Tibial nerve (tissue), 4 donors: ENCODE measurements around the gene SMYD3. TPM values are rescaled to one million over a fixed set of nuclear protein-coding genes. Genes with fewer than 3 reads are reported as not detected.

Experiments used
- DNase-seq, 2 donors: peaks; one replicate each; pipeline ENCODE4 v3.0.0-alpha.2; 2019; ENCODE audit warnings: low spot score in 2 of 2
- H3K27ac ChIP-seq, 4 donors: fragments of 200-600 bp; sonication (generic) in 3 of 4; one replicate each; pipeline ENCODE4 v1.5.1; 2017 to 2019; ENCODE audit warnings: mild to moderate bottlenecking in 1 of 4
- H3K27me3 ChIP-seq, 2 donors: fragments of 200-600 bp; sonication (generic) in 1 of 2; one replicate each; pipeline versions ENCODE4 v1.5.1 to v1.6.0; 2017 to 2019
- H3K36me3 ChIP-seq, 3 donors: fragments of 200-600 bp; sonication (generic); one replicate each; pipeline ENCODE4 v1.5.1; 2018 to 2019
- H3K4me1 ChIP-seq, 4 donors: fragments of 200-600 bp; sonication (generic) in 3 of 4; one replicate each; pipeline ENCODE4 v1.5.1; 2017 to 2019
- H3K4me3 ChIP-seq, 4 donors: fragments of 200-600 bp; sonication (generic) in 3 of 4; one replicate each; pipeline ENCODE4 v1.5.1; 2017 to 2019; ENCODE audit warnings: mild to moderate bottlenecking in 1 of 4, moderate library complexity in 1 of 4
- H3K9me3 ChIP-seq, 4 donors: fragments of 200-600 bp; sonication (generic) in 3 of 4; one replicate each; pipeline ENCODE4 v1.5.1; 2017 to 2019
- EP300 ChIP-seq, 2 donors: sonication (generic); formaldehyde crosslinking; IDR thresholded peaks; one replicate each; pipeline ENCODE4 v1.6.1; 2017; ENCODE audit warnings: antibody characterized with exemption in 2 of 2, mild to moderate bottlenecking in 1 of 2
- POLR2A ChIP-seq, 2 donors: fragments of 450-650 bp; IDR thresholded peaks; one replicate each; pipeline ENCODE4 v1.6.1; 2017; ENCODE audit warnings: antibody characterized with exemption in 2 of 2, mild to moderate bottlenecking in 2 of 2, moderate library complexity in 2 of 2
- WGBS, 2 donors: methylation state at CpG; one replicate each; pipeline ENCODE4 v1.1.5; 2018; 5-methylcytosine and 5-hydroxymethylcytosine counted together
- total RNA-seq, 4 donors: library from RNA; depleted of rRNA; stranded (reverse); fragments of >200 nt; gene quantifications; one replicate each; pipeline ENCODE4 v1.1.0, GENCODE V29; 2016
- TF ChIP-seq, protein P1 (sequence below), 5 experiments: fragments of 200-600 bp in 3 of 5; fragments of 450-650 bp in 2 of 5; sonication (generic) in 3 of 5; IDR thresholded peaks; one replicate each; pipeline ENCODE4 v1.5.1; 2016 to 2019; ENCODE audit warnings: antibody characterized with exemption in 5 of 5, mild to moderate bottlenecking in 3 of 5, moderate library complexity in 2 of 5

The SMYD3 gene
- total RNA-seq, 4 donors from 2014 or later: 22.2 to 30.3 (median 27.0) TPM

GRCh38 chr1:246526915-246527314, 19.8 kb upstream of the SMYD3 start:
- Histone ChIP-seq H3K36me3 (no peaks in the 10 kb centered on the region), H3K27me3 (no peaks in the 10 kb centered on the region), H3K9me3 (peaks cover 0 to 17% (median 0%) of the 10 kb centered on the region in 4 donors), H3K4me3 (no peak overlapping the region), H3K27ac (no peak overlapping the region), H3K4me1 (no peaks in the 10 kb centered on the region)
- TF ChIP-seq, protein P1, sequence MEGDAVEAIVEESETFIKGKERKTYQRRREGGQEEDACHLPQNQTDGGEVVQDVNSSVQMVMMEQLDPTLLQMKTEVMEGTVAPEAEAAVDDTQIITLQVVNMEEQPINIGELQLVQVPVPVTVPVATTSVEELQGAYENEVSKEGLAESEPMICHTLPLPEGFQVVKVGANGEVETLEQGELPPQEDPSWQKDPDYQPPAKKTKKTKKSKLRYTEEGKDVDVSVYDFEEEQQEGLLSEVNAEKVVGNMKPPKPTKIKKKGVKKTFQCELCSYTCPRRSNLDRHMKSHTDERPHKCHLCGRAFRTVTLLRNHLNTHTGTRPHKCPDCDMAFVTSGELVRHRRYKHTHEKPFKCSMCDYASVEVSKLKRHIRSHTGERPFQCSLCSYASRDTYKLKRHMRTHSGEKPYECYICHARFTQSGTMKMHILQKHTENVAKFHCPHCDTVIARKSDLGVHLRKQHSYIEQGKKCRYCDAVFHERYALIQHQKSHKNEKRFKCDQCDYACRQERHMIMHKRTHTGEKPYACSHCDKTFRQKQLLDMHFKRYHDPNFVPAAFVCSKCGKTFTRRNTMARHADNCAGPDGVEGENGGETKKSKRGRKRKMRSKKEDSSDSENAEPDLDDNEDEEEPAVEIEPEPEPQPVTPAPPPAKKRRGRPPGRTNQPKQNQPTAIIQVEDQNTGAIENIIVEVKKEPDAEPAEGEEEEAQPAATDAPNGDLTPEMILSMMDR (IDR thresholded peaks at IDR 0.05): no peak
- no peak for TF ChIP-seq POLR2A (IDR thresholded peaks at IDR 0.05)
- TF ChIP-seq EP300 (IDR thresholded peaks at IDR 0.05): no peak
- 58 to 75% methylated on average over 3 to 4 of the region's 7 CpGs for WGBS, 2 donors
- DNase-seq: no peak

DNA sequence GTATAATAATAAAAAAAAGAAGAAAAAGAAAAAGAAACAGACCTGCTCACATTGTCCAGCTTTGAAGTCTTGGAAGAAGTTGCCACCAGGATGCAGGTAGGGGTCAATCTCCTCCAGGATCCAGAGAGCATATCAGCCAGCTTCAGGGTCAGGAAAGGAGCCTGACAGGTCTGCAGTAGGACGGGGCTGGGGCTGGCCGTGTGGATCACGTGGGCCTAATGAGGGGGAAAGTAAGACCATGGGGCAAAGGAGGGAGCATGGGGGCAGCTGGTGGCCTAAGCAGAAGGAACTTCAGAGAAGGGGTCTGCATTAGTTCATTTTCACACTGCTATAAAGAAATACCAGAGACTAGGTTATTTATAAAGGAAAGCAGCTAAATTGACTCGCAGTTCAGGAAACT, 19.3 kb upstream of the SMYD3 start:
- no peak overlapping the region for H3K4me3 ChIP-seq
- peaks cover 0 to 15% (median 0%) of the 10 kb centered on the region in 4 donors for H3K9me3 ChIP-seq
- H3K27me3 ChIP-seq: no peaks in the 10 kb centered on the region
- DNase-seq: no peak
- TF ChIP-seq EP300 (IDR thresholded peaks at IDR 0.05) (no peak), POLR2A (IDR thresholded peaks at IDR 0.05) (no peak)
- TF ChIP-seq, protein P1 (IDR thresholded peaks at IDR 0.05): no peak
- H3K27ac ChIP-seq: no peak overlapping the region
- WGBS, 2 donors: 80 to 81% methylated on average over 4 of the region's 4 CpGs
- H3K4me1 ChIP-seq: no peaks in the 10 kb centered on the region
- no peaks in the 10 kb centered on the region for H3K36me3 ChIP-seq

DNA sequence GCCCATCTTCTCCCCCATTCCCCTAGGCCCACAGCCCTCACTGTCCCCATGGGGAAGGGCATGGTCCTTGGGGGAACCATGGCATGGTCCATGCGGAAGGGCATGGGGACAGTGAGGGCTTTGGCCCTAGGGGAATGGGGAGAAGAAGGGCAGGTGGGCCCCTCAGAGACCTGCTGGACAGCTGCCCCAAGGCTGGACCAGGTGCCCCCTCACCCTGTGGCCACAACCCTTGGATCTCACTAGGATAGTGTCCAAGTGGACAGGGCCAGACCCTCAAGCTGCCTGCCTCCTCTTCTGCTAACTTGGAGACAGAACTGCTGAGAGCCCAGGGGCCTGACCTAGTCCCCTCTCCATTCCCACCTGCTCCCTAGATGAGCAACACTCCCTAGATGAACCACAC, 12.4 kb upstream of the SMYD3 start:
- H3K9me3 ChIP-seq: peaks cover 0 to 30% (median 7%) of the 10 kb centered on the region in 4 donors
- H3K27ac ChIP-seq: no peak overlapping the region
- H3K4me3 ChIP-seq: no peak overlapping the region
- no peaks in the 10 kb centered on the region for H3K4me1 ChIP-seq
- 40 to 100% methylated on average over 1 of the region's 1 CpG for WGBS, 2 donors
- DNase-seq: no peak
- no peak for TF ChIP-seq EP300 (IDR thresholded peaks at IDR 0.05)
- TF ChIP-seq POLR2A (IDR thresholded peaks at IDR 0.05): no peak
- TF ChIP-seq, protein P1 (IDR thresholded peaks at IDR 0.05): no peak
- H3K36me3 ChIP-seq: no peaks in the 10 kb centered on the region
- no peaks in the 10 kb centered on the region for H3K27me3 ChIP-seq

DNA sequence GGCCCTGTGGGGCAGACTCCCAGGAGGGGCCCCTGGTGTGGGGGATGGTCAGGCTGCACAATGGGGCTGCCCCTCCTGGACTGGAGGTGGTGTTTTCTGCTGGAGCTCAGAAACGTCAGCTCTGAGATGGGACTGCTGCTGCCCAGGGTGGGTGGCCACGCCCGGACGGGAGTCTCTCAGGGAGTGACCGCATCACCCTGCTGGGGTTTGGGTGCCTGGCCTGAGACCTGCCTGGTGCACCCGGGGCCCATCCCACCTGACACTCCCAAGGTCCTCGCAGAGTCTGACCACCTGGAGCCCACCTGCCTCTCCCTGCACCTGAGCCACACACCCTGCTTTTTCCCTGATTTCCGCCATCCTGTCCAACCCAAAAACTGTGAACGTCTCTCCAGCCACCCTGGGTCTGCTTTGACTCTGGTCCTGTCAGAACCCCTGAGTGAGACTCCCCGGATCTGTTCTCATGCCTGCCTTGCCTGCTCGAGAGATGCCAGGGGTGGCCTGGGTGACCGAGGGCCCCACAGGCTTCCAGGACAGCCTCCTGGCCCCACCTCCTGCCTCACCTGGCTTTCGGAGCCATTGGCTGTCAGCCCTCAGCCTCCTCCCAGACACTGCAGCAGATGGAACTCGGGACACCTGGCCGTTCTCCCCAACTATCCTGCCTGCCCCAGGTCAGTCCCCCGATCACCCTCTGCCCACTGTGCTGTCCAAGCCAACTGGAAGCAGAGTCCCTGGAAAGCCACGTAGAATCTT, 11.6 kb upstream of the SMYD3 start:
- no peaks in the 10 kb centered on the region for H3K36me3 ChIP-seq
- TF ChIP-seq, protein P1 (IDR thresholded peaks at IDR 0.05): no peak
- TF ChIP-seq EP300 (IDR thresholded peaks at IDR 0.05) (no peak), POLR2A (IDR thresholded peaks at IDR 0.05) (no peak)
- no peak overlapping the region for H3K4me3 ChIP-seq
- H3K9me3 ChIP-seq: peaks cover 0 to 39% (median 7%) of the 10 kb centered on the region in 4 donors
- no peaks in the 10 kb centered on the region for H3K27me3 ChIP-seq
- no peak overlapping the region for H3K27ac ChIP-seq
- no peaks in the 10 kb centered on the region for H3K4me1 ChIP-seq
- WGBS, 2 donors: 87 to 89% methylated on average over 12 to 17 of the region's 17 CpGs
- DNase-seq: no peak

- peaks cover 0 to 50% (median 7%) of the 10 kb centered on the region in 4 donors for H3K9me3 ChIP-seq
- no peaks in the 10 kb centered on the region for H3K36me3 ChIP-seq
- no peak overlapping the region for H3K27ac ChIP-seq
- H3K4me3 ChIP-seq: no peak overlapping the region
- no peak for DNase-seq
- no peaks in the 10 kb centered on the region for H3K4me1 ChIP-seq
- TF ChIP-seq EP300 (IDR thresholded peaks at IDR 0.05): no peak
- TF ChIP-seq, protein P1 (IDR thresholded peaks at IDR 0.05): no peak
- no peak for TF ChIP-seq POLR2A (IDR thresholded peaks at IDR 0.05)
- no peaks in the 10 kb centered on the region for H3K27me3 ChIP-seq
- 84 to 85% methylated on average over 7 of the region's 7 CpGs for WGBS, 2 donors
Measured at GRCh38 chr1:246517391-246517790, 10.3 kb upstream of the SMYD3 start.
